ENCODE measurements around the gene TMEM161B. TPM values are rescaled to one million over a fixed set of nuclear protein-coding genes. Genes with fewer than 3 reads are reported as not detected.
A peak's percentile ranks its signal among the peaks of the same experiment; 100 is the strongest.

TMEM161B gene
- total RNA-seq = 10 to 100 TPM; 22.7 to 23.9 TPM

- Mint-ChIP-seq H3K36me3 (ENCODE audit: low read depth) (peaks cover 60% of the 10 kb centered on the region), H3K9me3 (ENCODE audit: insufficient read depth) (peaks cover 14% of the 10 kb centered on the region), H3K27me3 (ENCODE audit: low read depth) (no peaks in the 10 kb centered on the region), H3K4me1 (ENCODE audit: low read depth) (peaks cover 47% of the 10 kb centered on the region), H3K27ac (peak within 1 kb of the TSS; percentile 99), H3K4me3 (peak within 1 kb of the TSS; percentile 100)
- POLR2A ChIA-PET = interaction anchor here (0.7 to 1.8 kb wide), 2 partner anchors 9 to 14 kb away, joined by 3 to 7 read pairs; no protein-coding TSS in a partner anchor
- CTCF ChIA-PET = no interaction called here
- DNase-seq = peak; percentile 97
- peak; percentile 98 for ATAC-seq
Measured at GRCh38 chr5:88268385-88269184, at the start of gene TMEM161B. Gene TMEM161B (minus strand): TSS chr5:88268845. CDS start chr5:88268723, 122 bp downstream.

DNA sequence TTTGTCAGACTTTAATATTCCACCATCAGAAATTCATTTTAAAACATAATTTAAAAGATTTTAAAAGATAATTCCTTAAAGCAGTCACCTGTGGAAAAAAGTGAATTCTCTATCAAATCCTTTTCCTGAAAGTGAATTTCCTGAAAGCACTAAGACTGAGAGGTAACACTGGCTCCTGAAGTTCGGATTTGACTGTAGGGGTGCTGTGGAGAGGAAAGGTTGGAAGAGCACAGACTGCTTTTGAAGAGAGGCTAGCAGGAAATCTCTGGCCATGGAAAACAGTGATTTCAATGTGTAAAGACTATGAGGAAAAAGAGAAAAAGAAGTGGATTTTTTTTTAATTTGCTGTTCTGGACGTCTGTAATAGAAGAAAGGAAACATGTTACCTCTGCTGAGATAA, 35.7 kb upstream of the TMEM161B start:
- Mint-ChIP-seq H3K27ac (no peak overlapping the region), H3K4me3 (no peak overlapping the region), H3K9me3 (ENCODE audit: insufficient read depth) (peaks cover 4% of the 10 kb centered on the region), H3K4me1 (ENCODE audit: low read depth) (no peaks in the 10 kb centered on the region), H3K27me3 (ENCODE audit: low read depth) (no peaks in the 10 kb centered on the region), H3K36me3 (ENCODE audit: low read depth) (no peaks in the 10 kb centered on the region)
- ATAC-seq (no peak), DNase-seq (no peak)
- ChIA-PET POLR2A (no interaction called here), CTCF (no interaction called here)

- no peaks in the 10 kb centered on the region for H3K36me3 Mint-ChIP-seq (ENCODE audit: low read depth)
- CTCF ChIA-PET = no interaction called here
- no peaks in the 10 kb centered on the region for H3K9me3 Mint-ChIP-seq (ENCODE audit: insufficient read depth)
- no peak overlapping the region for H3K4me3 Mint-ChIP-seq
- no peak overlapping the region for H3K27ac Mint-ChIP-seq
- ATAC-seq (no peak), DNase-seq (no peak)
- POLR2A ChIA-PET = no interaction called here
- no peaks in the 10 kb centered on the region for H3K4me1 Mint-ChIP-seq (ENCODE audit: low read depth)
- H3K27me3 Mint-ChIP-seq (ENCODE audit: low read depth) = no peaks in the 10 kb centered on the region
Measured at GRCh38 chr5:88298425-88298824, 29.8 kb upstream of the TMEM161B start.

GRCh38 chr5:88290801-88291200, 22.2 kb upstream of the TMEM161B start:
- DNase-seq = no peak
- Mint-ChIP-seq H3K27ac (no peak overlapping the region), H3K4me1 (ENCODE audit: low read depth) (no peaks in the 10 kb centered on the region), H3K9me3 (ENCODE audit: insufficient read depth) (no peaks in the 10 kb centered on the region), H3K27me3 (ENCODE audit: low read depth) (no peaks in the 10 kb centered on the region), H3K4me3 (no peak overlapping the region), H3K36me3 (ENCODE audit: low read depth) (peaks cover 18% of the 10 kb centered on the region)
- CTCF ChIA-PET = no interaction called here
- POLR2A ChIA-PET = no interaction called here
- ATAC-seq = no peak

- DNase-seq = no peak
- H3K27ac Mint-ChIP-seq = no peak overlapping the region
- no peaks in the 10 kb centered on the region for H3K27me3 Mint-ChIP-seq (ENCODE audit: low read depth)
- no peak overlapping the region for H3K4me3 Mint-ChIP-seq
- no peak for ATAC-seq
- no peaks in the 10 kb centered on the region for H3K9me3 Mint-ChIP-seq (ENCODE audit: insufficient read depth)
- CTCF ChIA-PET = no interaction called here
- no peaks in the 10 kb centered on the region for H3K4me1 Mint-ChIP-seq (ENCODE audit: low read depth)
- H3K36me3 Mint-ChIP-seq (ENCODE audit: low read depth) = peaks cover 21% of the 10 kb centered on the region
- POLR2A ChIA-PET = no interaction called here
Measured at GRCh38 chr5:88288528-88289197, 20.0 kb upstream of the TMEM161B start.

DNA sequence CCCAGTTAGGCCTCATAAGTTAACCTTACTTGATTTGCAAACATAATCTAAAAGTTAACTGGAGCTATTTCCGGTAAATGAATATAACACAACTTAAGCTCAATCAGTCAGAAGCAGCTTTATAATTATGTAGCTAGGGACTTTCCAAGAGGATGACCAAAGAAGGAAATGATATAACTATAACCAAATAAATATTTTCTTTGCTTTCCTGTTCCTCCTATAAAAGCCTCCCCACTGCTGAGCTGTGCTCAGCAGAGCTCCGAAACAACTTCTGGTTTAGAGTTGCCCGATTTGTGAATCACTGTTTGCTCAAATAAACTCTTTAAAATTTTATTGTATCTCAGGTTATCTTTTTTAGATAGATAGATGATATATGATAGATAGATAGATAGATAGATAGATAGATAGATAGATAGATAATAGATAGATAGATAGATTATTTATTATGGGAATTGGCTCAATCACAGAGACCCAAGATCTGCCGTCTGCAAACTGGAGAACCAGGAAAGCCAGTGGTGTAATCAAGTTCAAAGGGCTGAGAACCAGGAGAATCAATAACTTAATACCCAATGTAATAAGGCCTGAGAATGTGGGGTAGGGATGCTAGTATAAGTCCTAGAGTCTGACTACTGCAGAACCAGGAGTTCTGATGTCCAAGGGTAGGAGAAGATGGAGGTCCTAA, 19.3 kb upstream of the TMEM161B start:
- Mint-ChIP-seq H3K36me3 (ENCODE audit: low read depth) (peaks cover 24% of the 10 kb centered on the region), H3K9me3 (ENCODE audit: insufficient read depth) (no peaks in the 10 kb centered on the region), H3K27me3 (ENCODE audit: low read depth) (no peaks in the 10 kb centered on the region), H3K4me3 (no peak overlapping the region), H3K27ac (no peak overlapping the region), H3K4me1 (ENCODE audit: low read depth) (no peaks in the 10 kb centered on the region)
- ChIA-PET CTCF (interaction anchor here (1.3 kb wide), 1 partner anchor 61 kb away, joined by 3 read pairs; no protein-coding TSS in a partner anchor), POLR2A (no interaction called here)
- no peak for ATAC-seq
- DNase-seq = no peak

DNA sequence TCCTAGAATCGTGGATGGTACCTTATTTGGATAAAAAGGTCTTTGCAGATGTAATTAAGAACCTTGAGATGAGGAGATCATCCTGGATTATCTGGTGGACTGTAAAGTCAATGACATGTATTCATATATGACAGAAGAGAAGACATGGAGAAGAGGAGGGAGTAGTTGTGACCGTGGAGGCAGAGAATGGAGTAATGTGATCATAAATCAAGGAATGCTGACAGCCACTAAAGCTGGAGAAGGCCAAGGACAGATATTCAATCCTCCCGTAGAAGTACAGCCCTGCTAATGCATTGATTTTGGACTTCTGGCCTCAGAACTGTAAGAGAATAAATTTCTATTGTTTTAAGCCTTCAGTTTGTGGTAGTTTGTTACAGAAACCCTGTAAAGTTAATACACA, 18.7 kb upstream of the TMEM161B start:
- H3K36me3 Mint-ChIP-seq (ENCODE audit: low read depth) = peaks cover 26% of the 10 kb centered on the region
- ChIA-PET CTCF (interaction anchor here (1.3 kb wide), 1 partner anchor 61 kb away, joined by 3 read pairs; no protein-coding TSS in a partner anchor), POLR2A (no interaction called here)
- H3K27me3 Mint-ChIP-seq (ENCODE audit: low read depth) = no peaks in the 10 kb centered on the region
- H3K4me1 Mint-ChIP-seq (ENCODE audit: low read depth) = no peaks in the 10 kb centered on the region
- ATAC-seq (no peak), DNase-seq (no peak)
- no peak overlapping the region for H3K4me3 Mint-ChIP-seq
- H3K27ac Mint-ChIP-seq = no peak overlapping the region
- H3K9me3 Mint-ChIP-seq (ENCODE audit: insufficient read depth) = no peaks in the 10 kb centered on the region

GRCh38 chr5:88283690-88284089, 15.0 kb upstream of the TMEM161B start:
- ChIA-PET POLR2A (interaction anchor here (0.6 kb wide), 1 partner anchor 9 kb away, joined by 3 read pairs; no protein-coding TSS in a partner anchor), CTCF (no interaction called here)
- Mint-ChIP-seq H3K27ac (no peak overlapping the region), H3K36me3 (ENCODE audit: low read depth) (peaks cover 26% of the 10 kb centered on the region), H3K27me3 (ENCODE audit: low read depth) (no peaks in the 10 kb centered on the region), H3K9me3 (ENCODE audit: insufficient read depth) (no peaks in the 10 kb centered on the region), H3K4me1 (ENCODE audit: low read depth) (peaks cover 4% of the 10 kb centered on the region), H3K4me3 (no peak overlapping the region)
- DNase-seq (no peak), ATAC-seq (no peak)

- H3K4me3 Mint-ChIP-seq = no peak overlapping the region
- ChIA-PET CTCF (no interaction called here), POLR2A (no interaction called here)
- H3K27me3 Mint-ChIP-seq (ENCODE audit: low read depth) = no peaks in the 10 kb centered on the region
- ATAC-seq (no peak), DNase-seq (no peak)
- H3K4me1 Mint-ChIP-seq (ENCODE audit: low read depth) = peaks cover 4% of the 10 kb centered on the region
- H3K27ac Mint-ChIP-seq = no peak overlapping the region
- H3K9me3 Mint-ChIP-seq (ENCODE audit: insufficient read depth) = peaks cover 3% of the 10 kb centered on the region
- peaks cover 31% of the 10 kb centered on the region for H3K36me3 Mint-ChIP-seq (ENCODE audit: low read depth)
Measured at GRCh38 chr5:88281322-88281721, 12.7 kb upstream of the TMEM161B start.

GRCh38 chr5:88279584-88279983, 10.9 kb upstream of the TMEM161B start:
- no peak overlapping the region for H3K4me3 Mint-ChIP-seq
- peaks cover 3% of the 10 kb centered on the region for H3K9me3 Mint-ChIP-seq (ENCODE audit: insufficient read depth)
- peaks cover 4% of the 10 kb centered on the region for H3K4me1 Mint-ChIP-seq (ENCODE audit: low read depth)
- ChIA-PET POLR2A (interaction anchor here (0.6 kb wide), 1 partner anchor 134 kb away, joined by 3 read pairs; no protein-coding TSS in a partner anchor), CTCF (no interaction called here)
- DNase-seq (no peak), ATAC-seq (no peak)
- H3K36me3 Mint-ChIP-seq (ENCODE audit: low read depth) = peaks cover 40% of the 10 kb centered on the region
- H3K27me3 Mint-ChIP-seq (ENCODE audit: low read depth) = no peaks in the 10 kb centered on the region
- H3K27ac Mint-ChIP-seq = no peak overlapping the region

DNA sequence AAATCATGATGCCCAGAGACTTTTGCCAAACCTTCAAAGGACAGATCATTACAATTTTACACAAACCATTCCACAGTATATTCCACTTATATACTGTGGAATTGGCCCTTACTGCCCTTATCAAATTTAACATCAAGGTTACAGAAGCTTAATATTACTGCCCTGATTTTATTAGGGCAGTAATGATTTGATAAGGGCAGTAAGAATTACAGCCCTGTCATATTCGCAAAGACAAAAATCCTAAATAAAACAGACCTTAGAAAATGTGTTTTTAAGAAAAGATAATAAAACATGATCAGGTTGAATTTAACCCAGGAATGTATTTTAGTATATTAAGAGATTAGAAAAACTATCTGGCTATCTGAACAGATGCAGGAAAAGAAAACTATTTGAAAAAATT, 7.7 kb upstream of the TMEM161B start:
- POLR2A ChIA-PET = no interaction called here
- Mint-ChIP-seq H3K4me3 (no peak overlapping the region), H3K9me3 (ENCODE audit: insufficient read depth) (peaks cover 3% of the 10 kb centered on the region), H3K4me1 (ENCODE audit: low read depth) (peaks cover 11% of the 10 kb centered on the region), H3K27me3 (ENCODE audit: low read depth) (no peaks in the 10 kb centered on the region), H3K36me3 (ENCODE audit: low read depth) (peaks cover 49% of the 10 kb centered on the region), H3K27ac (no peak overlapping the region)
- CTCF ChIA-PET = no interaction called here
- ATAC-seq = no peak
- DNase-seq = no peak

- POLR2A ChIA-PET = no interaction called here
- CTCF ChIA-PET = no interaction called here
- peaks cover 13% of the 10 kb centered on the region for H3K4me1 Mint-ChIP-seq (ENCODE audit: low read depth)
- H3K27me3 Mint-ChIP-seq (ENCODE audit: low read depth) = no peaks in the 10 kb centered on the region
- ATAC-seq = no peak
- DNase-seq = no peak
- no peak overlapping the region for H3K27ac Mint-ChIP-seq
- H3K9me3 Mint-ChIP-seq (ENCODE audit: insufficient read depth) = peaks cover 3% of the 10 kb centered on the region
- H3K4me3 Mint-ChIP-seq = no peak overlapping the region
- peaks cover 49% of the 10 kb centered on the region for H3K36me3 Mint-ChIP-seq (ENCODE audit: low read depth)
Measured at GRCh38 chr5:88275581-88275980, 6.9 kb upstream of the TMEM161B start.
